NT2/D1 (cell line): Measurements from ENCODE around the gene DMRT1.

Source experiments
- SUZ12 ChIP-seq: IDR thresholded peaks from 2 replicates; pipeline ENCODE4 v1.6.1; 2011; ENCODE audit not compliant: insufficient read length, insufficient read depth; ENCODE audit errors: extremely low read depth
- YY1 ChIP-seq: IDR thresholded peaks from 2 replicates; pipeline ENCODE4 v1.6.1; 2011; ENCODE audit not compliant: insufficient read length, insufficient read depth
- ZNF274 ChIP-seq: IDR thresholded peaks from 2 replicates; pipeline ENCODE4 v1.6.1; 2011; ENCODE audit warnings: mild to moderate bottlenecking, low read depth, low read length

DNA sequence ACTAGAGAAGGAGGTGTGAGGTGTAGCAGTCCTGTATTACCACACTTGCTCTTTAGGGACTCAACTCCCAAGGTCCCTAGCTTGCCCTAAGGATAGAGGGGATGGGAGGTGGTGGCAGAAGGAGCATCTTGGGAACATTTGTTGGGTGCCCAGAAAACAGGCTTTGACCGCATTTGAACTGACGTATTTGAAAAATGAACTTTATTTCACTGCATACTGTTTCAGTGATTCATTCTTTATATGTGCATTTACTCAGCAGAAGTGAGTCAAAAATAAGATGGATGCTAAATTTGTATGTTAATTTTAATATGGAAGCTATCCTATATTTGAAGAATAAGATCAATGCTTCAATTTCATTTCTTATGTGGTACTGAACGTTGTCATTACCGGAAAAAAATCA lies 153.7 kb downstream of the DMRT1 start:
- TF ChIP-seq ZNF274 = no peak
- no peak for TF ChIP-seq YY1
- TF ChIP-seq SUZ12 = no peak
